Activated gamma-delta T cell treated with Interleukin-2 at 50 U/mL for 16 hours (primary cell): Measurements from ENCODE around the gene MAPK10.
"Not testable (repeated sequence)": the region's sequence is repeated elsewhere in the genome, so short reads cannot be mapped to it uniquely, and the experiment has no call there.

ENCODE experiments used
- DNase-seq: peaks from one replicate; pipeline ENCODE4 v3.0.0-alpha.2; 2020

Gene MAPK10

GRCh38 chr4:86174506-86174905 lies 185.3 kb downstream of the MAPK10 start:
- no peak for DNase-seq

GRCh38 chr4:86168335-86168734 lies 191.5 kb downstream of the MAPK10 start:
- not testable (repeated sequence) for DNase-seq

GRCh38 chr4:86160426-86160825 lies 199.4 kb downstream of the MAPK10 start:
- DNase-seq: no peak

GRCh38 chr4:86159216-86159615 lies 200.6 kb downstream of the MAPK10 start:
- no peak for DNase-seq

- no peak for DNase-seq
These were observed 203.3 kb downstream of the MAPK10 start for GRCh38 chr4:86156531-86156930.

- no peak for DNase-seq
These were observed 204.1 kb downstream of the MAPK10 start for GRCh38 chr4:86155766-86156165.

GRCh38 chr4:86152454-86152853 lies 207.4 kb downstream of the MAPK10 start:
- DNase-seq: no peak

GRCh38 chr4:86151196-86151595 lies 208.7 kb downstream of the MAPK10 start:
- no peak for DNase-seq

GRCh38 chr4:86141161-86141560 lies 218.7 kb downstream of the MAPK10 start:
- no peak for DNase-seq

- no peak for DNase-seq
These were observed 227.4 kb downstream of the MAPK10 start for GRCh38 chr4:86132468-86132867.

GRCh38 chr4:86131456-86131855 lies 228.4 kb downstream of the MAPK10 start:
- DNase-seq: no peak

- DNase-seq: no peak
These were observed 229.5 kb downstream of the MAPK10 start for GRCh38 chr4:86130160-86130933.

GRCh38 chr4:86129546-86129945 lies 230.3 kb downstream of the MAPK10 start:
- no peak for DNase-seq

GRCh38 chr4:86122404-86122803 lies 237.4 kb downstream of the MAPK10 start:
- no peak for DNase-seq

- DNase-seq: no peak
These were observed 241.1 kb downstream of the MAPK10 start for GRCh38 chr4:86118711-86119110.

- DNase-seq: no peak
These were observed 242.0 kb downstream of the MAPK10 start for GRCh38 chr4:86117705-86118302.

- DNase-seq: no peak
These were observed 245.3 kb downstream of the MAPK10 start for GRCh38 chr4:86114563-86114962.

GRCh38 chr4:86108834-86109233 lies 251.0 kb downstream of the MAPK10 start:
- DNase-seq: no peak

- no peak for DNase-seq
These were observed 251.7 kb downstream of the MAPK10 start for GRCh38 chr4:86108137-86108536.

GRCh38 chr4:86107112-86107511 lies 252.7 kb downstream of the MAPK10 start:
- DNase-seq: no peak

GRCh38 chr4:86106475-86106874 lies 253.4 kb downstream of the MAPK10 start:
- no peak for DNase-seq

- DNase-seq: no peak
These were observed 258.0 kb downstream of the MAPK10 start for GRCh38 chr4:86101841-86102240.

- no peak for DNase-seq
These were observed 258.4 kb downstream of the MAPK10 start for GRCh38 chr4:86101410-86101809.

GRCh38 chr4:86100539-86101215 lies 259.2 kb downstream of the MAPK10 start:
- DNase-seq: no peak
